HepG2 (cell line): ENCODE data around the gene APPBP2. TPM values are rescaled to one million over a fixed set of nuclear protein-coding genes. Genes with fewer than 3 reads are reported as not detected.
A peak's percentile ranks its signal among the peaks of the same experiment; 100 is the strongest.

Experiments
- ETV6 ChIP-seq: sonication (generic); formaldehyde crosslinking; conservative IDR thresholded peaks from 2 replicates; pipeline ENCODE4 v1.4.0; 2020; ENCODE audit warnings: missing genetic modification reagents
- FIP1L1 ChIP-seq: fragments of 200-400 bp; formaldehyde crosslinking; IDR thresholded peaks from 2 replicates; pipeline ENCODE4 v1.6.1; 2018; ENCODE audit warnings: low read depth, mild to moderate bottlenecking, low read length, moderate library complexity, borderline replicate concordance; ENCODE audit not compliant: insufficient read depth
- HDAC1 ChIP-seq: sonication (generic); formaldehyde crosslinking; IDR thresholded peaks from 2 replicates; pipeline ENCODE4 v1.5.1; 2020; ENCODE audit warnings: mild to moderate bottlenecking, missing genetic modification reagents
- HHEX ChIP-seq: IDR thresholded peaks from 2 replicates; pipeline ENCODE4 v1.6.1; 2016; ENCODE audit warnings: control low read depth
- HNF4G ChIP-seq, 2 experiments: sonication (generic) in 1 of 2; formaldehyde crosslinking in 1 of 2; IDR thresholded peaks; 2 replicates each; pipeline versions ENCODE4 v1.4.0 to v1.6.1; 2011 to 2020; ENCODE audit warnings: borderline replicate concordance in 2 of 2, low read depth in 2 of 2, mild to moderate bottlenecking in 2 of 2, low read length in 1 of 2, missing genetic modification reagents in 1 of 2, moderate library complexity in 1 of 2
- HNRNPH1 ChIP-seq: fragments of 200-400 bp; formaldehyde crosslinking; optimal IDR thresholded peaks from 2 replicates; pipeline ENCODE3; 2017; ENCODE audit warnings: mild to moderate bottlenecking, low read depth, low read length
- KMT2A ChIP-seq: sonication (generic); formaldehyde crosslinking; IDR thresholded peaks from 2 replicates; pipeline ENCODE4 v1.4.0; 2020; ENCODE audit warnings: missing genetic modification reagents
- NFE2L2 ChIP-seq: fragments of 150-350 bp; IDR thresholded peaks from 2 replicates; pipeline ENCODE4 v1.6.1; 2014; ENCODE audit warnings: low read length
- PITX1 ChIP-seq: sonication (generic); formaldehyde crosslinking; IDR thresholded peaks from 2 replicates; pipeline ENCODE4 v1.5.1; 2020; ENCODE audit warnings: mild to moderate bottlenecking, missing genetic modification reagents
- TEAD3 ChIP-seq: optimal IDR thresholded peaks from 2 replicates; pipeline ENCODE3; 2016; ENCODE audit warnings: borderline replicate concordance
- ZNF572 ChIP-seq: sonication (generic); formaldehyde crosslinking; IDR thresholded peaks from 2 replicates; pipeline ENCODE4 v1.5.1; 2020; ENCODE audit warnings: mild to moderate bottlenecking, missing genetic modification reagents
- ZNF761 ChIP-seq: sonication (generic); formaldehyde crosslinking; conservative IDR thresholded peaks from 2 replicates; pipeline ENCODE4 v1.4.0; 2020; ENCODE audit warnings: mild to moderate bottlenecking, missing genetic modification reagents
- polyA plus RNA-seq, 8 experiments: library from polyadenylated mRNA; depleted of rRNA in 3 of 8; stranded (reverse) in 7 of 8; unstranded in 1 of 8; fragments of >200 nt; fragmentation: Illumina TruSeq in 4 of 8; extraction: Trizol in 4 of 8; gene quantifications; 2 replicates each; pipeline versions ENCODE4 v1.2.1 to v1.2.3, GENCODE V29; 2011 to 2016; ENCODE audit warnings: low read depth in 4 of 8, missing spikeins in 1 of 8, mixed read lengths in 1 of 8; ENCODE audit not compliant: insufficient read depth in 1 of 8
- total RNA-seq, 5 experiments: library from RNA; depleted of rRNA; stranded (reverse); fragments of >200 nt; fragmentation: Illumina TruSeq; extraction: Trizol; gene quantifications; 2 replicates each; pipeline ENCODE4 v1.2.3, GENCODE V29; 2016; ENCODE audit warnings: low read depth in 1 of 5
- TF ChIP-seq, protein P1 (sequence below): sonication (generic); formaldehyde crosslinking; conservative IDR thresholded peaks from 2 replicates; pipeline ENCODE4 v1.4.0; 2020; ENCODE audit warnings: mild to moderate bottlenecking, missing genetic modification reagents, moderate library complexity
- TF ChIP-seq, protein P2 (sequence below): sonication (generic); formaldehyde crosslinking; IDR thresholded peaks from 2 replicates; pipeline ENCODE4 v1.4.0; 2020; ENCODE audit warnings: mild to moderate bottlenecking, missing genetic modification reagents
- TF ChIP-seq, protein P3 (sequence below), 2 experiments: fragments of 450-650 bp in 1 of 2; sonication (generic) in 1 of 2; formaldehyde crosslinking in 1 of 2; IDR thresholded peaks; 2 replicates each; pipeline versions ENCODE4 v1.6.1 to v1.8.0; 2016 to 2022; ENCODE audit warnings: antibody characterized with exemption in 1 of 2, mild to moderate bottlenecking in 1 of 2, missing genetic modification reagents in 1 of 2

Gene APPBP2
- total and polyA plus RNA-seq, 2 of the 13 experiments (the other 11 are each of a cell fraction or from before 2014, with no cell fraction given): 17.5 to 45.8 TPM

GRCh38 chr17:60559995-60560859, 34.2 kb upstream of the APPBP2 start (continued):
- TF ChIP-seq, protein P1, sequence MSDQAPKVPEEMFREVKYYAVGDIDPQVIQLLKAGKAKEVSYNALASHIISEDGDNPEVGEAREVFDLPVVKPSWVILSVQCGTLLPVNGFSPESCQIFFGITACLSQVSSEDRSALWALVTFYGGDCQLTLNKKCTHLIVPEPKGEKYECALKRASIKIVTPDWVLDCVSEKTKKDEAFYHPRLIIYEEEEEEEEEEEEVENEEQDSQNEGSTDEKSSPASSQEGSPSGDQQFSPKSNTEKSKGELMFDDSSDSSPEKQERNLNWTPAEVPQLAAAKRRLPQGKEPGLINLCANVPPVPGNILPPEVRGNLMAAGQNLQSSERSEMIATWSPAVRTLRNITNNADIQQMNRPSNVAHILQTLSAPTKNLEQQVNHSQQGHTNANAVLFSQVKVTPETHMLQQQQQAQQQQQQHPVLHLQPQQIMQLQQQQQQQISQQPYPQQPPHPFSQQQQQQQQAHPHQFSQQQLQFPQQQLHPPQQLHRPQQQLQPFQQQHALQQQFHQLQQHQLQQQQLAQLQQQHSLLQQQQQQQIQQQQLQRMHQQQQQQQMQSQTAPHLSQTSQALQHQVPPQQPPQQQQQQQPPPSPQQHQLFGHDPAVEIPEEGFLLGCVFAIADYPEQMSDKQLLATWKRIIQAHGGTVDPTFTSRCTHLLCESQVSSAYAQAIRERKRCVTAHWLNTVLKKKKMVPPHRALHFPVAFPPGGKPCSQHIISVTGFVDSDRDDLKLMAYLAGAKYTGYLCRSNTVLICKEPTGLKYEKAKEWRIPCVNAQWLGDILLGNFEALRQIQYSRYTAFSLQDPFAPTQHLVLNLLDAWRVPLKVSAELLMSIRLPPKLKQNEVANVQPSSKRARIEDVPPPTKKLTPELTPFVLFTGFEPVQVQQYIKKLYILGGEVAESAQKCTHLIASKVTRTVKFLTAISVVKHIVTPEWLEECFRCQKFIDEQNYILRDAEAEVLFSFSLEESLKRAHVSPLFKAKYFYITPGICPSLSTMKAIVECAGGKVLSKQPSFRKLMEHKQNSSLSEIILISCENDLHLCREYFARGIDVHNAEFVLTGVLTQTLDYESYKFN (CRISPR knock-in tag): peak; percentile 81
- TF ChIP-seq NFE2L2 (peak; percentile 43; the same call in 1 of the 2 replicates), FIP1L1 (no peak), KMT2A (CRISPR knock-in tag) (peak; percentile 66), HDAC1 (CRISPR knock-in tag) (peak; percentile 74; the same call in 1 of the 2 replicates), HNRNPH1 (no peak), ZNF572 (CRISPR knock-in tag) (no peak), TEAD3 (CRISPR knock-in tag) (peak; percentile 87), ZNF761 (peak; percentile 72; the same call in 1 of the 2 replicates), HNF4G (IDR thresholded peaks at IDR 0.05; ENCODE audit: borderline replicate concordance, low read depth, low read length) (0 out of 2 replicates have a peak, but pooled peaks have one; percentile 38), HNF4G (CRISPR knock-in tag; IDR thresholded peaks at IDR 0.05; ENCODE audit: borderline replicate concordance, low read depth) (peak; percentile 63), ETV6 (CRISPR knock-in tag) (peak; percentile 33; the same call in 1 of the 2 replicates), HHEX (CRISPR knock-in tag) (no peak; the same call in 1 of the 2 replicates), PITX1 (CRISPR knock-in tag) (peak; percentile 87)
- TF ChIP-seq, protein P2, sequence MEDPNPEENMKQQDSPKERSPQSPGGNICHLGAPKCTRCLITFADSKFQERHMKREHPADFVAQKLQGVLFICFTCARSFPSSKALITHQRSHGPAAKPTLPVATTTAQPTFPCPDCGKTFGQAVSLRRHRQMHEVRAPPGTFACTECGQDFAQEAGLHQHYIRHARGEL (CRISPR knock-in tag): 0 out of 2 replicates have a peak, but pooled peaks have one; percentile 11
- TF ChIP-seq, protein P3, sequence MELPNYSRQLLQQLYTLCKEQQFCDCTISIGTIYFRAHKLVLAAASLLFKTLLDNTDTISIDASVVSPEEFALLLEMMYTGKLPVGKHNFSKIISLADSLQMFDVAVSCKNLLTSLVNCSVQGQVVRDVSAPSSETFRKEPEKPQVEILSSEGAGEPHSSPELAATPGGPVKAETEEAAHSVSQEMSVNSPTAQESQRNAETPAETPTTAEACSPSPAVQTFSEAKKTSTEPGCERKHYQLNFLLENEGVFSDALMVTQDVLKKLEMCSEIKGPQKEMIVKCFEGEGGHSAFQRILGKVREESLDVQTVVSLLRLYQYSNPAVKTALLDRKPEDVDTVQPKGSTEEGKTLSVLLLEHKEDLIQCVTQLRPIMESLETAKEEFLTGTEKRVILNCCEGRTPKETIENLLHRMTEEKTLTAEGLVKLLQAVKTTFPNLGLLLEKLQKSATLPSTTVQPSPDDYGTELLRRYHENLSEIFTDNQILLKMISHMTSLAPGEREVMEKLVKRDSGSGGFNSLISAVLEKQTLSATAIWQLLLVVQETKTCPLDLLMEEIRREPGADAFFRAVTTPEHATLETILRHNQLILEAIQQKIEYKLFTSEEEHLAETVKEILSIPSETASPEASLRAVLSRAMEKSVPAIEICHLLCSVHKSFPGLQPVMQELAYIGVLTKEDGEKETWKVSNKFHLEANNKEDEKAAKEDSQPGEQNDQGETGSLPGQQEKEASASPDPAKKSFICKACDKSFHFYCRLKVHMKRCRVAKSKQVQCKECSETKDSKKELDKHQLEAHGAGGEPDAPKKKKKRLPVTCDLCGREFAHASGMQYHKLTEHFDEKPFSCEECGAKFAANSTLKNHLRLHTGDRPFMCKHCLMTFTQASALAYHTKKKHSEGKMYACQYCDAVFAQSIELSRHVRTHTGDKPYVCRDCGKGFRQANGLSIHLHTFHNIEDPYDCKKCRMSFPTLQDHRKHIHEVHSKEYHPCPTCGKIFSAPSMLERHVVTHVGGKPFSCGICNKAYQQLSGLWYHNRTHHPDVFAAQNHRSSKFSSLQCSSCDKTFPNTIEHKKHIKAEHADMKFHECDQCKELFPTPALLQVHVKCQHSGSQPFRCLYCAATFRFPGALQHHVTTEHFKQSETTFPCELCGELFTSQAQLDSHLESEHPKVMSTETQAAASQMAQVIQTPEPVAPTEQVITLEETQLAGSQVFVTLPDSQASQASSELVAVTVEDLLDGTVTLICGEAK (IDR thresholded peaks at IDR 0.05): no peak
- TF ChIP-seq, protein P3 (CRISPR knock-in tag; IDR thresholded peaks at IDR 0.05): no peak; the same call in 1 of the 2 replicates
